Chondrocyte (in vitro differentiated cells): Measurements from ENCODE around the gene FGD3. TPM values are rescaled to one million over a fixed set of nuclear protein-coding genes. Genes with fewer than 3 reads are reported as not detected.
A peak's percentile ranks its signal among the peaks of the same experiment; 100 is the strongest.

Source experiments
- DNase-seq: peaks from one replicate; pipeline ENCODE4 v3.0.0; 2021; ENCODE audit warnings: mixed read lengths, low spot score
- H3K27ac Mint-ChIP-seq: one replicate; pipeline ENCODE4 v1.8.0; 2021; ENCODE audit warnings: mild to moderate bottlenecking, moderate library complexity, mixed read lengths; ENCODE audit not compliant: unreplicated experiment
- H3K27me3 Mint-ChIP-seq: 2 replicates; pipeline ENCODE4 v1.8.0; 2021; ENCODE audit warnings: low read depth, mixed read lengths
- H3K36me3 Mint-ChIP-seq: 2 replicates; pipeline ENCODE4 v1.8.0; 2021; ENCODE audit warnings: low read depth, mixed read lengths
- H3K4me1 Mint-ChIP-seq: 2 replicates; pipeline ENCODE4 v1.8.0; 2021; ENCODE audit warnings: low read depth, mild to moderate bottlenecking, mixed read lengths
- H3K4me3 Mint-ChIP-seq: one replicate; pipeline ENCODE4 v1.8.0; 2021; ENCODE audit warnings: mild to moderate bottlenecking, moderate library complexity, mixed read lengths; ENCODE audit not compliant: unreplicated experiment
- H3K9me3 Mint-ChIP-seq: 2 replicates; pipeline ENCODE4 v1.8.0; 2021; ENCODE audit warnings: low read depth, mixed read lengths
- CTCF ChIP-seq: fragments of 200-600 bp; sonication (generic); IDR thresholded peaks from 2 replicates; pipeline ENCODE4 v1.5.0; 2021; ENCODE audit warnings: antibody characterized with exemption, mild to moderate bottlenecking, moderate library complexity
- total RNA-seq: library from RNA; stranded (reverse); gene quantifications from 3 replicates; pipeline ENCODE4 v1.2.1, GENCODE V29; 2021

FGD3 gene
- total RNA-seq, 1 donor from 2014 or later: not detected

- H3K4me3 Mint-ChIP-seq: no peak overlapping the region
- TF ChIP-seq CTCF: no peak
- peaks cover 11% of the 10 kb centered on the region for H3K27me3 Mint-ChIP-seq
- DNase-seq: peak; percentile 57
- H3K4me1 Mint-ChIP-seq: no peaks in the 10 kb centered on the region
- no peaks in the 10 kb centered on the region for H3K9me3 Mint-ChIP-seq
- H3K27ac Mint-ChIP-seq: no peak overlapping the region
- no peaks in the 10 kb centered on the region for H3K36me3 Mint-ChIP-seq
Measured at GRCh38 chr9:93020771-93021670, 73.7 kb downstream of the FGD3 start.

DNA sequence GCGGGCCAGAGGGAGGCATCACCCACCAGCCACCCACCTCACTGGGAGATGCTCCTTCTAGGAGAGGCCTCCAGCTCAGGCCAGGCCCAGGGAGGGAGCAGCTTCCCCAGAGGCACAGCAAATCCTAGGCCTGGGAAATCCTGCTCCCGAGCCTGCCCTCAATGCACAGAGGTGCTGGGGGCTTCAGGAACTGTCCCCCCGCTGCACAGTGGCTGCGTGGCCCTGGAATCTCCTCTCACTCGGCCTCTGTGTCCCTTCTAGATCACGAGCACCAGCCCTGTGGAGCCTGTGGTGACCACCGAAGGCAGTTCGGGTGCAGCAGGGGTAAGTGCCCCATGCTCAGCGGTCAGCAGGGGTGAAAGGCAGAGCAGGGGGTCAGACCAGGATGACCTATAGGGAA lies 74.7 kb downstream of the FGD3 start:
- Mint-ChIP-seq H3K27me3 (peaks cover 11% of the 10 kb centered on the region), H3K4me1 (no peaks in the 10 kb centered on the region), H3K36me3 (no peaks in the 10 kb centered on the region), H3K27ac (no peak overlapping the region), H3K9me3 (no peaks in the 10 kb centered on the region), H3K4me3 (no peak overlapping the region)
- DNase-seq: peak; percentile 56
- TF ChIP-seq CTCF: no peak

GRCh38 chr9:93022721-93023520 lies 75.6 kb downstream of the FGD3 start:
- TF ChIP-seq CTCF: no peak
- Mint-ChIP-seq H3K4me1 (no peaks in the 10 kb centered on the region), H3K36me3 (no peaks in the 10 kb centered on the region), H3K4me3 (no peak overlapping the region), H3K27ac (no peak overlapping the region), H3K27me3 (peaks cover 7% of the 10 kb centered on the region), H3K9me3 (no peaks in the 10 kb centered on the region)
- no peak for DNase-seq

- no peak for DNase-seq
- no peak overlapping the region for H3K27ac Mint-ChIP-seq
- no peaks in the 10 kb centered on the region for H3K9me3 Mint-ChIP-seq
- TF ChIP-seq CTCF: no peak
- H3K4me3 Mint-ChIP-seq: no peak overlapping the region
- H3K36me3 Mint-ChIP-seq: no peaks in the 10 kb centered on the region
- no peaks in the 10 kb centered on the region for H3K4me1 Mint-ChIP-seq
- peaks cover 6% of the 10 kb centered on the region for H3K27me3 Mint-ChIP-seq
Measured at GRCh38 chr9:93023521-93023815, 76.1 kb downstream of the FGD3 start.

DNA sequence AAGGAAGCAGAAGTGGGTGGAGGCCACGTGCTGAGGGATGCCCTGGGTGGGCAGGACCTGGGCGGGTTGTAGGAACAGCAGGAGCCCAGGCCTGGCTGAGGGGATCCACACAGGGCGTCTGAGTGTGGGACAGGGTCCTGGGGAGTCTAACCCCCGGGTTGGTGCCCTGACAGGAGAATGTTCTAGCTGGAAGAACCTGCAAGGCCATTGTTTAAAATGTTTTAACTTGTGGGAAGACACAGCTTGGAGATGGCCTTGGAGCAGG lies 77.3 kb downstream of the FGD3 start:
- Mint-ChIP-seq H3K4me3 (no peak overlapping the region), H3K36me3 (no peaks in the 10 kb centered on the region), H3K4me1 (no peaks in the 10 kb centered on the region), H3K27me3 (peaks cover under 1% of the 10 kb centered on the region), H3K9me3 (no peaks in the 10 kb centered on the region), H3K27ac (no peak overlapping the region)
- no peak for DNase-seq
- no peak for TF ChIP-seq CTCF
